Muscle of arm (tissue), 12 donors: ENCODE results near the gene SH3PXD2A. TPM values are rescaled to one million over a fixed set of nuclear protein-coding genes. Genes with fewer than 3 reads are reported as not detected.
"Not testable (repeated sequence)": the region's sequence is repeated elsewhere in the genome, so short reads cannot be mapped to it uniquely, and the experiment has no call there.

Experiments used
- DNase-seq: peaks from one replicate; pipeline ENCODE4 v3.0.0-alpha.2; 2013
- polyA plus RNA-seq, 12 donors: library from polyadenylated mRNA; unstranded; fragments of 120-200 nt; gene quantifications; one replicate each; pipeline ENCODE4 v1.2.1, GENCODE V29; 2013; ENCODE audit not compliant: insufficient read length in 12 of 12

The SH3PXD2A gene
- polyA plus RNA-seq, 12 donors, result 67.6 to 154 (median 81.6) TPM

- DNase-seq, result not testable (repeated sequence)
Measured at GRCh38 chr10:103813312-103813711, 42.1 kb downstream of the SH3PXD2A start.

- no peak for DNase-seq
Measured at GRCh38 chr10:103812432-103812831, 42.9 kb downstream of the SH3PXD2A start.

- DNase-seq, result no peak
Measured at GRCh38 chr10:103812004-103812403, 43.4 kb downstream of the SH3PXD2A start.

- DNase-seq, result no peak
Measured at GRCh38 chr10:103811463-103811862, 43.9 kb downstream of the SH3PXD2A start.

GRCh38 chr10:103808780-103809179 is 46.6 kb downstream of the SH3PXD2A start:
- DNase-seq, result no peak

- DNase-seq, result no peak
Measured at GRCh38 chr10:103807996-103808395, 47.4 kb downstream of the SH3PXD2A start.

- no peak for DNase-seq
Measured at GRCh38 chr10:103806395-103807187, 48.8 kb downstream of the SH3PXD2A start.

- DNase-seq, result no peak
Measured at GRCh38 chr10:103805781-103806180, 49.6 kb downstream of the SH3PXD2A start.

- no peak for DNase-seq
Measured at GRCh38 chr10:103804871-103805270, 50.5 kb downstream of the SH3PXD2A start.

- no peak for DNase-seq
Measured at GRCh38 chr10:103803941-103804340, 51.4 kb downstream of the SH3PXD2A start.

- DNase-seq, result no peak
Measured at GRCh38 chr10:103802637-103803353, 52.6 kb downstream of the SH3PXD2A start.

- no peak for DNase-seq
Measured at GRCh38 chr10:103802081-103802480, 53.3 kb downstream of the SH3PXD2A start.

- DNase-seq, result no peak
Measured at GRCh38 chr10:103800789-103801540, 54.4 kb downstream of the SH3PXD2A start.

GRCh38 chr10:103800089-103800488 is 55.3 kb downstream of the SH3PXD2A start:
- no peak for DNase-seq

- DNase-seq, result no peak
Measured at GRCh38 chr10:103799341-103799740, 56.0 kb downstream of the SH3PXD2A start.

- DNase-seq, result no peak
Measured at GRCh38 chr10:103798511-103798910, 56.9 kb downstream of the SH3PXD2A start.

- DNase-seq, result no peak
Measured at GRCh38 chr10:103797857-103798256, 57.5 kb downstream of the SH3PXD2A start.

- DNase-seq, result no peak
Measured at GRCh38 chr10:103795634-103796270, 59.6 kb downstream of the SH3PXD2A start.

- DNase-seq, result no peak
Measured at GRCh38 chr10:103794996-103795395, 60.4 kb downstream of the SH3PXD2A start.

GRCh38 chr10:103793920-103794883 is 61.2 kb downstream of the SH3PXD2A start:
- no peak for DNase-seq

GRCh38 chr10:103793429-103793828 is 61.9 kb downstream of the SH3PXD2A start:
- DNase-seq, result no peak
